GM18861 (cell line): ENCODE data around the gene VPS41.

Experiments
- ATAC-seq: cut with Tn5 transposase; IDR thresholded peaks from one replicate; pipeline ENCODE4 v1.9.1; 2021; ENCODE audit not compliant: unreplicated experiment

VPS41 gene

DNA sequence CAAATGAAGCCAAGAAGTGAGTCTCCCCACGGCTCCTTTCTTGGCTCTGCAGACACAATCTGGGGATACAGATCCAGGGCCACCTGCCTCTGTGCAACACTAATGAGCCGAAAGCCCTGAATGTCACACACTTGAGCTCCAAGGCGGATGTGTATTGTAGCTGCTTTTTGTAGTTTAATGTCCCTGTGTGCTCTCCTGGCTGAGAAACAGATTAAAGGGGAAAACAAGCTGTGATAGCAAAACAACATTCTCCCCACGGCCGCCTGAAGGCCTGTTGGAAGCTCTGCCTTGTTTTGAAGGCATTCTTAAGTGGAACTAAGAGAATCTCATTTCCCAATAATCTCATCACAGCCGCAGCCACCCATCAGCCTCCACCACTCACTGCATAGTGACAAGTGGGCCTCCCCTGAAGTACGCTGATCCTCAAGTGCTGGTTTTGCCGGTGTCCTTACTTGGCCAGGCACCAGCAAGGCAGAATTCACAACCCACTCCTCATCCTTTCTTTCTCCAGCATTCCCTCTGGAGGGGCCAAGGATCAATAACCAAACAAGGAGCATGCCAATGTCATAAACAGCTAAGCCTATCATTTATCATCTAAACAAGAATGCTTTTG lies 233.4 kb downstream of the VPS41 start:
- no peak for ATAC-seq

GRCh38 chr7:38674513-38674912 lies 234.5 kb downstream of the VPS41 start:
- no peak for ATAC-seq

GRCh38 chr7:38673795-38674194 lies 235.2 kb downstream of the VPS41 start:
- no peak for ATAC-seq
